Stimulated activated naive CD8-positive, alpha-beta T cell treated with anti-CD3 and anti-CD28 coated beads, Interleukin-15, Interleukin-2, amounts not matched to agents 100 ng/mL and 50 ng/mL, for 24 hours (primary cell): Measurements from ENCODE around the gene TBC1D20.

ENCODE experiments used
- H3K27ac Mint-ChIP-seq: one replicate; pipeline ENCODE4 v1.8.0; 2021; ENCODE audit warnings: mild to moderate bottlenecking, mixed read lengths
- H3K27me3 Mint-ChIP-seq: one replicate; pipeline ENCODE4 v1.8.0; 2021; ENCODE audit warnings: mixed read lengths
- H3K36me3 Mint-ChIP-seq: one replicate; pipeline ENCODE4 v1.8.0; 2021; ENCODE audit warnings: low read depth, mixed read lengths
- H3K4me1 Mint-ChIP-seq: one replicate; pipeline ENCODE4 v1.8.0; 2021; ENCODE audit warnings: low read depth, mixed read lengths
- H3K4me3 Mint-ChIP-seq: one replicate; pipeline ENCODE4 v1.8.0; 2021; ENCODE audit warnings: mild to moderate bottlenecking, mixed read lengths
- H3K9me3 Mint-ChIP-seq: one replicate; pipeline ENCODE4 v1.8.0; 2021; ENCODE audit warnings: mixed read lengths

The TBC1D20 gene

DNA sequence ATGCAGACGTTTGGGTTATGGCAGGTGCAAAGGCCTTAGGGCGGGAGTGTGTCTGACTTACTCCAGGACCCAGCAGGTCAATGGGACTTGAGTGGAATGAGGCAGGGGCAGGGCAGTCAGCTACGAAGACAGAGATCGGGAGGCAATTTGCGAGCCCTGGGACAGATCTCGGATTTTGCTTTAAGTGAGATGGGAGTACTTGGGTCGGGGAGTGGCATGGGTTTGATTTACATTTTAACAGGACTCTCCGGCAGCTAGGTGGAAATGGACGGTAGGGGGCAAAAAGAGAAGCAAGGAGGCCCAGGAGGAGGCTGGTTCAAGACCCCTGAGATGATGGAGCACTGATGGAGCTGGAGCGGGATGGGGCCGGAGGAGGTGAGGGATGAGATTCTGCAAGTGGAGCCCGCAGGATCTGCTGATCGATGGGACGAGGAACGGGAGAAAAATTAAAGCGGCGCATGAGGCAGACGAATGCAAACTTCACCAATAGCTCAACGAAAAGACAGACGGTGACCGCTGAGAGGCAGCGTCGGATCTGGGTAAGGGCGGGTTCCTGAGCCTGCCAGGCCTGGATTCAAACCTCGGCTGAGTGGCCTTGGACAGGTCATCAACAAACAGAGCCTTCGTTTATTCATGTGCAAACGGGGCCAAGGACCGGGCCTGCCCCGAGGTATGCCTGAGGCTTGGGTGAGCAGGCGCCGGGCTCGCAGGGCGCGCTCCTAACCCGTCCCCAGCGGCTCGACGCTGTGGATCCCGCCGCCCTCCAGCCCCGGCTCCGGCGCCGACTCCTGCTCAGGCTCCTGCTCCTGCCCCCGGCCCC is 55.0 kb downstream of the TBC1D20 start:
- H3K9me3 Mint-ChIP-seq: no peaks in the 10 kb centered on the region
- no peaks in the 10 kb centered on the region for H3K27me3 Mint-ChIP-seq
- peaks cover 32% of the 10 kb centered on the region for H3K36me3 Mint-ChIP-seq
- peak overlapping the region; percentile 92 for H3K27ac Mint-ChIP-seq
- peaks cover 49% of the 10 kb centered on the region for H3K4me1 Mint-ChIP-seq
- peak overlapping the region; percentile 84 for H3K4me3 Mint-ChIP-seq

DNA sequence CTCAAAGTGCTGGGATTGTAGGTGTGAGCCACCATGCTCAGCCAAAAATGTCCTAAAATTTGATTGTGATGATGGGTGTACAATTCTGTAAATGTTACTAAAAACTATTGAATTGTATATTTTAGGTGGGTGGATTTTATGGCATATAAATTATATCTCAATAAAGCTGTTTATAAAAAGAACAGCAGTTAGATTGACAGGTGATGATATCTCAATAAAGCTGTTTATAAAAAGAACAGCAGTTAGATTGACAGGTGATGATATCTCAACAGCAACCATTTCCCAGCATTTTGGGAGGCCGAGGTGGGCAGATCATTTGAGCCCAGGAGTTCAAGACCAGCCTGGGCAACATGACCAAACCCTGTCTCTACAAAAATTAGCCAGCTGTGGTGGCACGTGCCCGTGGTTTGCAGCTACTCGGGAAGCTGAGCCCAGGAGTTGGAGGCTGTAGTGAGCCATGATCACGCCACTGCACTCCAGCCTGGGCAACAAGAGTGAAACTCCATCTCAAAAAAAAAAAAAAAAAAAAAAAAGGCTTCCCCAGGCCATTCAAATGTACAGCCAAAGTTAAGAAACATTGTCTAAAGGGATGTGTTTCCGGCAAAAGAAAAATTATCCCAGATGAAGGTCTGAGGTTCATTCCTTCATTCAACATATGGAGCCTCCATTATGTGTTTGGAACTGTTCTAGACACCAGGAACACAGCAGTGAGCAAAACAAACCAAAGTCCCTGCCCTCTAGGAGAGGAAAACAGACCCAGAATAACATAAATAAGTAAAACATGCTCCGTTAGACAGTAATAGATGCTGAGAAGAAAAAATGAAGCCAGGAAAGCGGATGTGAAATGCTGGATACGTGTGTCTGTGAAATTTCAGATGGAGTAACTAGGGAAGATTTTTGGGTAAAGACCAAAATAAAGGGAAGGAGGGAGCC is 55.9 kb downstream of the TBC1D20 start:
- Mint-ChIP-seq H3K36me3 (peaks cover 24% of the 10 kb centered on the region), H3K4me3 (peak overlapping the region; percentile 84), H3K27me3 (no peaks in the 10 kb centered on the region), H3K27ac (peak overlapping the region; percentile 92), H3K4me1 (peaks cover 49% of the 10 kb centered on the region), H3K9me3 (no peaks in the 10 kb centered on the region)

DNA sequence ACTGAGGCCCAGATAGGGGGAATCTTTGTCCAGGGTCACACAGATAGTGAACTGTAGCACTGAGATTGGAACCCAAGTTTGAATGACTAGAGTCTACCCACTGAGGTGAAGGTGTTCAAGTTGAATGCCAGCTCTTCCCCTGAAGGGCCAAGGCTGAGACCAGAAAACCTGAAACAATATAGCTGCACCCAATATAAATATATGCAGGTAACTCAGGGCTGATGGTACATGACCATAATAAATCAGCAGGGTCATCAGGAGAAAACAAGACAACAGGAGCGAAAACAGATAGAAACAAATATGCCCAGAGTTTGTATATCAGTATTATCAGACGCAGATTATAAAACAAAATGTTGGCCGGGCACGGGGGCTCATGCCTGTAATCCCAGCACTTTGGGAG is 58.2 kb downstream of the TBC1D20 start:
- Mint-ChIP-seq H3K27me3 (no peaks in the 10 kb centered on the region), H3K9me3 (no peaks in the 10 kb centered on the region), H3K4me1 (peaks cover 31% of the 10 kb centered on the region), H3K36me3 (peaks cover 2% of the 10 kb centered on the region), H3K4me3 (no peak overlapping the region), H3K27ac (no peak overlapping the region)

DNA sequence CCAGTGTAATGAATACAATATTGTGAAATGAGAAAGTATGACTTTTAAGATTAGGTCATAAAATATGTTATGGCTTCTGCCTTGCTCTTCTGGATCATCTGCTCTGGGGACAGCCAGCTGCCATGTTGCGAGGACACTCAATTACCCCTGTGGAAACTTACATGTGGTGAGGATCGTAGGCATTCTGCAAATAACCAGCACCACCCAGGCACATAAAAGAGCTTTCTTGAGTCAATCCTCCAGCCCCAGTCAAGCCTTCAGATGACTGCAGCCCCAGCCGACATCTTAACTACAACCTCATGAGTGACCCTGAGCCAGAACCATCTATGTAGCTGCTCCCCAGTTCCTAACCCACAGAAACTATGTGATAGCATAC is 58.8 kb downstream of the TBC1D20 start:
- Mint-ChIP-seq H3K27ac (no peak overlapping the region), H3K9me3 (no peaks in the 10 kb centered on the region), H3K4me1 (peaks cover 30% of the 10 kb centered on the region), H3K27me3 (no peaks in the 10 kb centered on the region), H3K4me3 (no peak overlapping the region), H3K36me3 (peaks cover 1% of the 10 kb centered on the region)

DNA sequence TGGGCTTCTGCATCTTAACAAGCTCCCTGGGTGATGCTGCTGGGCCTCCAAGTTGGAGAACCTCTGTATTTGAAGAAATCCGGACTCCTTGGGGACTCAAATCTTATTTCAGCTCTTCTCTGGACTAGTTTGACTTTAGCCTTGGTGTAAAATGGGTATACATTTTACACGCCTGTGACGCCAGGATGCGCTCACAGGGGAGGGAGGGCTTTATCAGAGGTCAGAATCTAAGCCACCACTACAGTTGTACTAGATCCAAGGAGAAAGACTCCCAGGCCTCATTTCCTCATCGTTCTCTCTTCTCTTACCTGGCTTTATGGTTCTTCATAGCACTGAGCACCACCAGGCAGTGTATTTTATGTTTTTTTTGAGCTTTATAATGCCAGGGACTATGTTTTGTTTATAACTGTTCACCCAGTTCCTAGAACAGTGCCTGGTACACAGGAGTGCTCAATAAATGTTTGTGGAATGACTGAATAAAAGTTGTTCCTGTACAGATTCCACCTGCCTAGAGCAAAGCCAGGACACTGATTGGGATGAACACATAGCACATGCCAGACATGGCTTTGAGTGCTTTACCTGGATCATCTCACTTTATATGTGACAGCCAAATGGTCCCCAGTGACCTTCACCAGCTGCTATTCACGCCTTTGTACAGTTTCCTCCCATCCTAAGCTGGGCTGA is 59.3 kb downstream of the TBC1D20 start:
- H3K4me3 Mint-ChIP-seq: no peak overlapping the region

DNA sequence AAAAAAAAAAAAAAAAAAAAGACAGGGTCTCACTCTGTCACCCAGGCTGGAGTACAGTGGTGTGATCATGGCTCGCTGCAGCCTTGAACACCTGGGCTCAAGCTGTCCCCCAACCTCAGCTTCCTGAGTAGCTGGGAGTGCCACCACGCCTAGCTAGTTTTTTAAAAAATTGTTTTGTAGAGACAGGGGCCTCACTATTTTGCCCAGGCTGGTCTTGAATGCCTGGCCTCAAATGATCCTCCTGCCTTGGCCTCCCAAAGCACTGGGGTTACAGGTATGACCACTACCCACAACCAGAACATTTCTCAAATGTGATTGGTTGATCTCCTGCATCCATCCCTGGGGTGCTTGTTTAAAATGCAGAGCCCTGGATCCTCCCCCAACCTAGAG is 59.8 kb downstream of the TBC1D20 start:
- Mint-ChIP-seq H3K4me3 (no peak overlapping the region), H3K27me3 (no peaks in the 10 kb centered on the region), H3K27ac (no peak overlapping the region), H3K4me1 (peaks cover 30% of the 10 kb centered on the region), H3K9me3 (no peaks in the 10 kb centered on the region), H3K36me3 (peaks cover 10% of the 10 kb centered on the region)

More for the DNA sequence above, 59.3 kb downstream of the TBC1D20 start:
- Mint-ChIP-seq H3K9me3 (no peaks in the 10 kb centered on the region), H3K4me1 (peaks cover 30% of the 10 kb centered on the region), H3K36me3 (peaks cover 5% of the 10 kb centered on the region), H3K27me3 (no peaks in the 10 kb centered on the region), H3K27ac (no peak overlapping the region)

DNA sequence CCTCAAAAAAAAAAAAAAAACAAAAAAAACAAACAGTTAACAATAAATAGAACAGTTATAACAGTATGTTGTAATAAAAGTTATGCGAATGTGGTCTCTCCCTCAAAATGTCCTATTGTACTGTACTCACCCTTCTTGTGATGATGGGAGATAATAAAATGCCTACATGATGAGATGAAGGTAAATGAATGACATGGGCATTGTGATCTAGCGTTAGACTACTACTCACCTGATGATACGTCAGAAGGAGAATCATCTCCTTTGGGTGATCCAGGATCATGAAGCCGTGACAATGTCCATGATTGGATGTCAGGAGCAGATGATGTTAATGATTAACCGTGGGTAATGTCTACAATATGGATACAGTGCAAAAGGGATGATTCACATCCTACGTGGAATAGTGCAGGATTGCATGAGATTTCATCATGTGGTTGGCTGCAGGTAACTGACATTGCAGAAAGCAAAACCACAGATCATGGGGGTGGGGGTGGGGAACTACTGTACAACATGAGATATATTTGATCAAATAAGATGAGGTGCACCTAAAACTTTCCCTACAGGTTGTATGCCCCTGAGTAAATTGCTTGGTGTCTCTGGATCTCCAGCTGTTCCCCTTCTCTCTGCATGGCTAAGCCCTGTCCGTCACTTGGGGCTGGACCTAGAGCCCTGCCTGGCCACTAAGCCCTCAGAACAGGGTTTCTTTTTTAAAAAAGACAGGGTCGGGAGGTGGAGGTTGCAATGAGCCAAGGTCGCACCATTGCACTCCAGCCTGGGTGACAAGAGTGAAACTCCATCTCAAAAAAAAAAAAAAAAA is 60.4 kb downstream of the TBC1D20 start:
- H3K4me3 Mint-ChIP-seq: no peak overlapping the region
- peaks cover 23% of the 10 kb centered on the region for H3K4me1 Mint-ChIP-seq
- peaks cover 16% of the 10 kb centered on the region for H3K36me3 Mint-ChIP-seq
- H3K9me3 Mint-ChIP-seq: no peaks in the 10 kb centered on the region
- H3K27ac Mint-ChIP-seq: peak overlapping the region; percentile 48
- H3K27me3 Mint-ChIP-seq: no peaks in the 10 kb centered on the region

DNA sequence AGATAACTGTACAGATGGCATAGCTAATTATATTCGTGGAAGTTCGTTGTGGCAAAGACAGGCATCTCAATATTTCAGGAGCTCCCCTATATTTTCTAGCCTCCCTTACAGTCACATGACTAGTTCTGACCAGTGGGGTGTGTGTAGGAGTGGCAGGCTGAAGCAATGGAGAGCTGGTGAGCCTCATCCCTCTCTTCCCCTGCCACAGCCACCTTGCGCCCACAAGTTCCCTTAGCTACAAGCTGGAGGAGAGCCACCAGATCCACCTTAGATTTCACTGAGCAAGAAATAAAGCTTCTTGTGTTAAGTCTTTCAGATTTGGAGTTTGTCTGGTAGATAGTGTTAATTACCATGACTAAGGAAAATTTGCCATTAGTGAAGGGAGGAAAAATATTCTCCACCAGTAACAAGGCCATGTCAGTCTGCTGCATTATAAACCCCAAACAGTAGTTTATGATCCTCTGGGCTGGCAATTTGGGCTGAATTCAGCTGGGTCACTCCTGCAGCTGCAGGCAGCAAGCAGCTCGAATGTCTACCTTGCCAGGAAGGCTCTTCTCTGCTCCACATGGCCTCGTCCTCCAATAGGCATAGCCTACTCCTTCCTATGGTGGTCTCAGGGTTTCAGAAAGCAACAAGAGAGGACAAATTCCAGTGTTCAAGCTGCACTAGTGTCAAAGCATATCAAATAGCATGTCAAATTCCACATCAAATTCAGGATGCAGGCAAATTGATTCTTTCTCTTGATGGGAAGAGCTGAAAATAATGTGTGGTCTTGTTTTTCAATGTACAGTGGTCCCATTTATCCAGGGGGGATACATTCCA is 61.7 kb downstream of the TBC1D20 start:
- Mint-ChIP-seq H3K4me3 (no peak overlapping the region), H3K27ac (no peak overlapping the region), H3K27me3 (no peaks in the 10 kb centered on the region), H3K9me3 (no peaks in the 10 kb centered on the region), H3K4me1 (peaks cover 21% of the 10 kb centered on the region), H3K36me3 (peaks cover 23% of the 10 kb centered on the region)

DNA sequence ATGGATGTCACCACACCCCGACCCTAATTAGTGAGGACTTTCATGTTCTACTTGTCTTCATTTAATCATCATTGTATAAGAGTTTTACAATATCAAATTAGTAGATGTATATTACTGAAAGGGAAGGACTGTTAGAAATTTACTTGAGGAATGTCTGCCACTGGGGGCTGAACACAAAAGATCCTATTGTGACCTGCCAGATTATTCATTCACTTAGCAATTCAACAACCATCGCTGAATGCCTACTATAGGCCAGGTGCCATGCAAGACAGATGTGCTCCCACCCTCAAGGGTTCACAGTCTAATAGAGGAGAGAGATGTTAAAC is 62.2 kb downstream of the TBC1D20 start:
- Mint-ChIP-seq H3K27me3 (no peaks in the 10 kb centered on the region), H3K4me1 (peaks cover 21% of the 10 kb centered on the region), H3K36me3 (peaks cover 27% of the 10 kb centered on the region), H3K9me3 (no peaks in the 10 kb centered on the region), H3K4me3 (no peak overlapping the region), H3K27ac (no peak overlapping the region)

DNA sequence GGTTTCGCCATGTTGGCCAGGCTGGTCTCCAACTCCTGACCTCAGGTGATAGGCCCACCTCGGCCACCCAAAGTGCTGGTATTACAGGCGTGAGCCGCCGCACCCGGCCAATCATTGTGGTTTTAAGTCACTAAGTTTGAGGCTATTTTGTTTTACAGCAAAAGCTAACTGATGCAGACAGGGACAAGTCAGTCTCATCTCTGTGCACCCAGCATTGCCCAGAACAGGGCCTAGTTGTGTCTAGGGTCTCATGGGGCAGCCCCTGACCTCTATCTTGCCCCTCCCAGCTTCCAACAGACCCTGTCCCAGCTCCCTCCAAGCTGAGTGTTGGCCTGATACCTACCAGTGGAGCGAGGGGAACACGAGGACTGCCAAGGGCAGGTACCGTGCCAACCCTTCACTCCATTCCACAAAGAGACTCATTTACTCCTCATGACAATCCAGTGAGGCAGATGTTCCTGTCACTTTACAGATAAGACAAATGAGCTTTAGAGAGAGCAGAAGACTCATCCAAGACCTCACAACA is 63.1 kb downstream of the TBC1D20 start:
- Mint-ChIP-seq H3K4me1 (peaks cover 21% of the 10 kb centered on the region), H3K9me3 (no peaks in the 10 kb centered on the region), H3K36me3 (peaks cover 30% of the 10 kb centered on the region), H3K27ac (no peak overlapping the region), H3K27me3 (no peaks in the 10 kb centered on the region), H3K4me3 (no peak overlapping the region)

DNA sequence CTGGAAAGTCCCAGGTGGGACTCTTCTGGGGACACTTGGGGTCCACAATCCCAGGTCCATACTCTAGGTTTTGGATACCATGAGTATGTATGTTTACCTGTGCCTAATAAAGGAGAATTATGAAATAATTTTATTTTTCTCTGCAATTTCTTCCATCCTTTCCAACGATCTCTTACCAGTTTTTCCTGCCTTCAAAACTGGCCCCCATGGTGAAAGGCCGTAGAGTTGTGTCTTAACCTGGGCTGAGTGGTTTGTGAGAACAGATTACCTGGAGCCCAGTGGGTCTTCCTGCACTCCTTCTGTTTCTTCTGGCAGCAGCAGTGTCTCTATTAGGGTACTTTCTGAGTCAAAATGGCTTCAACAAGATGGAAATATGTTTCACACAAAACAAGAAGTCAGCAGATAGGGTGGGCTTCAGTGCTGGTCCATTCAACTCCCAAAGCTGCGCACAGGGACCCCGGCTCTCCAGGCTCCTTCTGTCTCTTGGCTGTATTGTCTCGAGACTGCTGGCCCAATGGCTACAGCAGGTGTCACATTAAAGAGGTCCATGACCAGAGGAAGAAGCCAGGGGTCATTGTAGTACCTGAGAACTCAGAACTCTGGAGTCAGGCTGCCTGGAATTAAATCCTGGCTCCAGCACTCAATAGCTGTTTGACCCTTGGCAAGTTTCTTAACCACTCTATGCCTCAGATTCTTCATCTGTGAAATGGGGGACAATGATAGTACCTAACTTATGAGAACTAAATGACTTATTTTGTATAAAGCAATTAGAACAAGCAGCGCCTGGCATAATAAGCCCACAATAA is 64.7 kb downstream of the TBC1D20 start:
- H3K27ac Mint-ChIP-seq: no peak overlapping the region
- H3K36me3 Mint-ChIP-seq: peaks cover 42% of the 10 kb centered on the region
- H3K4me3 Mint-ChIP-seq: no peak overlapping the region
- H3K9me3 Mint-ChIP-seq: no peaks in the 10 kb centered on the region
- H3K4me1 Mint-ChIP-seq: peaks cover 12% of the 10 kb centered on the region
- H3K27me3 Mint-ChIP-seq: no peaks in the 10 kb centered on the region

DNA sequence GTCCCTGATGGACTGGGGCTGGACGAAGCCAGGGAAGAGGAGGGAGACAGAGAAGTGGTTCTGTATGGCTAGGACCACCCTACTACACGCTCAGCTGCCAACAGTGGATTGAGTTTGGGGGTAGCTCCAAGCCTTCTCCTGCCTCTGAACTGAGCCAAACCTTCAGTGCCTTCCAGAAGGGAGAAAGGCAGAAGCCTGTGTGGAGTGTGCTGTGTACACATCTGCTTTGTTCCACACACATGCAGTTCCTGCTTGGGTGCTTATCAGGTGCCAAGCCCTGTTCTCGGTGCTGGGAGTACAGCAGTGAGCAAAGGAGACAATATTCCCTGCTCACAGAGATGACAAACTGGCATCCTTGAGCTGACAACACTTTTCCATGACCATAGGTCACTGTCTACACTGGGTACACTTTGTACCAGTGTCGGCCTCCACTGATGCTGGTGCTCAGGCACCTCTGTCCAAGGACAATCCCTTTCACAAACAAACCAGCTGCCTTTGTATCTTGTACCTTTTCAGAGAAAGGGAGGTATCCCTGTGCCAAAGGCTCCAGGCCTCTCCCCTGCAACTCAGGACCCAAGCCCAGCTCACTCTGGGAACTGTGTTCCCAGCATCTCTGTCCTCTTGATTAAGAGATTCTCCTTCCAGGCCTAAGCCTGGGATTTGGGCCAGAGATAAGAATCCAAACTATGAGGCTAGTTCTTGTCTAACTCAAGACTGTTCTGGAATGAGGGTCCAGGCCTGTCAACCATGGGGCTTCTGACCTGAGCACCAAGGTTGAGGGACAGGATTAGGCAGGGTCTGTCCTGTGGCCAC is 65.5 kb downstream of the TBC1D20 start:
- Mint-ChIP-seq H3K9me3 (no peaks in the 10 kb centered on the region), H3K36me3 (peaks cover 50% of the 10 kb centered on the region), H3K4me3 (no peak overlapping the region), H3K27me3 (no peaks in the 10 kb centered on the region), H3K4me1 (peaks cover 6% of the 10 kb centered on the region), H3K27ac (no peak overlapping the region)
